Endothelial cell (in vitro differentiated cells): ENCODE data around the gene FHL1. TPM values are rescaled to one million over a fixed set of nuclear protein-coding genes. Genes with fewer than 3 reads are reported as not detected.

Experiments used
- DNase-seq: peaks from one replicate; pipeline ENCODE4 v3.0.0; 2021; ENCODE audit warnings: low spot score
- H3K27ac Mint-ChIP-seq: one replicate; pipeline ENCODE4 v1.8.0; 2021; ENCODE audit warnings: mixed read lengths, inconsistent platforms; ENCODE audit not compliant: unreplicated experiment
- H3K27me3 Mint-ChIP-seq: one replicate; pipeline ENCODE4 v1.8.0; 2021; ENCODE audit warnings: mild to moderate bottlenecking, moderate library complexity, mixed read lengths, inconsistent platforms; ENCODE audit not compliant: unreplicated experiment
- H3K36me3 Mint-ChIP-seq: one replicate; pipeline ENCODE4 v1.8.0; 2021; ENCODE audit warnings: mild to moderate bottlenecking, low read depth, mixed read lengths, inconsistent platforms; ENCODE audit not compliant: unreplicated experiment
- H3K4me1 Mint-ChIP-seq: one replicate; pipeline ENCODE4 v1.8.0; 2021; ENCODE audit warnings: mild to moderate bottlenecking, mixed read lengths, inconsistent platforms; ENCODE audit not compliant: unreplicated experiment
- H3K4me3 Mint-ChIP-seq: one replicate; pipeline ENCODE4 v1.8.0; 2021; ENCODE audit warnings: mild to moderate bottlenecking, mixed read lengths, inconsistent platforms; ENCODE audit not compliant: unreplicated experiment
- H3K9me3 Mint-ChIP-seq: one replicate; pipeline ENCODE4 v1.8.0; 2021; ENCODE audit warnings: mixed read lengths, inconsistent platforms; ENCODE audit not compliant: unreplicated experiment
- total RNA-seq: library from RNA; stranded (reverse); fragmentation: NEBNext Ultra II Directional; extraction: Animal tissue kit (Norgen Biotek cat#: 25700); gene quantifications from one replicate; pipeline ENCODE4 v1.2.1, GENCODE V29; 2021; ENCODE audit not compliant: unreplicated experiment
- TF ChIP-seq, protein P1 (sequence below): fragments of 200-600 bp; sonication (generic); IDR thresholded peaks from one replicate; pipeline ENCODE4 v1.5.0; 2021; ENCODE audit warnings: antibody characterized with exemption; ENCODE audit not compliant: unreplicated experiment

The FHL1 gene
- total RNA-seq, 1 donor from 2014 or later, result 5.6 TPM

DNA sequence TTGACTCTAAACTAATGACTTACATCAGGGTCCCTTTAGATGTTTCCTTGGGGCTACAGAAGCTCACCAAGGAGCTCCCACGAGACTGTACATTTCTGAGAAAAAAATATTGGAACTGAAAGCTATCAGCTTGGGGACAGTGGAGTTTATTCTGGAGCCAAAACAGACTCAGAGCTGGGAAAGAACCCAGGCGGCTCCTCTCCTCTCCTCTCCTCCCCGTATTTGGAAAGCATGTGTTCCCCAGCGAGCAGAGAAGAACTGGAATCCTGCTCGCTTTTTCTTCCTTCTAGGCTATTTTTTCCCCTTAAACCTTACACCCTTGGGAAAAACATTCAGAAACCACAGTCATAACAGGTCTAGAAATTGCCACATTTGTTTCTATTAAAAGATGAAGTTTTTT, 108.2 kb downstream of the FHL1 start:
- no peaks in the 10 kb centered on the region for H3K36me3 Mint-ChIP-seq
- no peaks in the 10 kb centered on the region for H3K9me3 Mint-ChIP-seq
- no peaks in the 10 kb centered on the region for H3K27me3 Mint-ChIP-seq
- no peak overlapping the region for H3K4me3 Mint-ChIP-seq
- TF ChIP-seq, protein P1, sequence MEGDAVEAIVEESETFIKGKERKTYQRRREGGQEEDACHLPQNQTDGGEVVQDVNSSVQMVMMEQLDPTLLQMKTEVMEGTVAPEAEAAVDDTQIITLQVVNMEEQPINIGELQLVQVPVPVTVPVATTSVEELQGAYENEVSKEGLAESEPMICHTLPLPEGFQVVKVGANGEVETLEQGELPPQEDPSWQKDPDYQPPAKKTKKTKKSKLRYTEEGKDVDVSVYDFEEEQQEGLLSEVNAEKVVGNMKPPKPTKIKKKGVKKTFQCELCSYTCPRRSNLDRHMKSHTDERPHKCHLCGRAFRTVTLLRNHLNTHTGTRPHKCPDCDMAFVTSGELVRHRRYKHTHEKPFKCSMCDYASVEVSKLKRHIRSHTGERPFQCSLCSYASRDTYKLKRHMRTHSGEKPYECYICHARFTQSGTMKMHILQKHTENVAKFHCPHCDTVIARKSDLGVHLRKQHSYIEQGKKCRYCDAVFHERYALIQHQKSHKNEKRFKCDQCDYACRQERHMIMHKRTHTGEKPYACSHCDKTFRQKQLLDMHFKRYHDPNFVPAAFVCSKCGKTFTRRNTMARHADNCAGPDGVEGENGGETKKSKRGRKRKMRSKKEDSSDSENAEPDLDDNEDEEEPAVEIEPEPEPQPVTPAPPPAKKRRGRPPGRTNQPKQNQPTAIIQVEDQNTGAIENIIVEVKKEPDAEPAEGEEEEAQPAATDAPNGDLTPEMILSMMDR, result no peak
- no peak overlapping the region for H3K27ac Mint-ChIP-seq
- no peak for DNase-seq
- peaks cover 5% of the 10 kb centered on the region for H3K4me1 Mint-ChIP-seq

- no peak overlapping the region for H3K4me3 Mint-ChIP-seq
- TF ChIP-seq, protein P1, result no peak
- peaks cover 5% of the 10 kb centered on the region for H3K4me1 Mint-ChIP-seq
- no peaks in the 10 kb centered on the region for H3K36me3 Mint-ChIP-seq
- H3K9me3 Mint-ChIP-seq, result no peaks in the 10 kb centered on the region
- H3K27ac Mint-ChIP-seq, result no peak overlapping the region
- DNase-seq, result no peak
- H3K27me3 Mint-ChIP-seq, result no peaks in the 10 kb centered on the region
These were observed 108.7 kb downstream of the FHL1 start for GRCh38 chrX:136256026-136256425.

DNA sequence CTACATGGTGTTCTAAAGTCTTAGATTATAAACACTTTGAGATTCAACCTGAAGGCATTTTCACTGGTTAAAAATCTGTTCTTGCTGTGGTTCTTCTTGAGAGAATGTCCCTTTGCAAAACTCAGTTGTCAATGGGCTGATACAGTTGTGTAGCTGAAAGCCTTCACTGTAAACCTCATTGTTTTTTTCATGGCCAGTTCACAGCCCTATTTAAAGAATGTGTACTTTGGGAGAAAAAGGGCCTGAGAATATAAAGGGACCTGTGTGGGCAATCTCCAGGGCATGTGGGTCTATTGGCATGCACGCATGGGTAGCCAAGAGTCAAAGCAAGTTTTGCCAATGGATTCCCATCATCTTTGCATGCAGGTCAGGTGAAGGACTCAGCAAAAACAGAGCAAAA, 111.6 kb downstream of the FHL1 start:
- TF ChIP-seq, protein P1, result no peak
- H3K4me1 Mint-ChIP-seq, result peaks cover 5% of the 10 kb centered on the region
- H3K4me3 Mint-ChIP-seq, result no peak overlapping the region
- H3K27me3 Mint-ChIP-seq, result no peaks in the 10 kb centered on the region
- H3K27ac Mint-ChIP-seq, result no peak overlapping the region
- DNase-seq, result no peak
- H3K36me3 Mint-ChIP-seq, result no peaks in the 10 kb centered on the region
- no peaks in the 10 kb centered on the region for H3K9me3 Mint-ChIP-seq

- H3K4me3 Mint-ChIP-seq, result no peak overlapping the region
- H3K4me1 Mint-ChIP-seq, result peaks cover 5% of the 10 kb centered on the region
- no peaks in the 10 kb centered on the region for H3K27me3 Mint-ChIP-seq
- H3K36me3 Mint-ChIP-seq, result no peaks in the 10 kb centered on the region
- H3K9me3 Mint-ChIP-seq, result no peaks in the 10 kb centered on the region
- TF ChIP-seq, protein P1, result no peak
- H3K27ac Mint-ChIP-seq, result no peak overlapping the region
- no peak for DNase-seq
These were observed 112.2 kb downstream of the FHL1 start for GRCh38 chrX:136259543-136259942.

GRCh38 chrX:136260776-136261175, 113.4 kb downstream of the FHL1 start:
- Mint-ChIP-seq H3K27me3 (no peaks in the 10 kb centered on the region), H3K9me3 (no peaks in the 10 kb centered on the region), H3K4me3 (no peak overlapping the region), H3K36me3 (no peaks in the 10 kb centered on the region), H3K4me1 (peaks cover 5% of the 10 kb centered on the region), H3K27ac (no peak overlapping the region)
- DNase-seq, result no peak
- TF ChIP-seq, protein P1, result no peak

Other genes starting within 250 kb of the FHL1 start
- gene MMGT1, start 173.5 kb upstream of the FHL1 start, total RNA-seq, result 18.2 TPM
- 12.2 TPM for gene SLC9A6, start 162.1 kb upstream of the FHL1 start, total RNA-seq
- gene MAP7D3, start 103.9 kb downstream of the FHL1 start, total RNA-seq, result 6.6 TPM
- not detected for gene ADGRG4, start 153.4 kb downstream of the FHL1 start, total RNA-seq